AG09309 (cell line): ENCODE data around the gene NSMCE1.
"Not testable (repeated sequence)": the region's sequence is repeated elsewhere in the genome, so short reads cannot be mapped to it uniquely, and the experiment has no call there.

ENCODE experiments used
- DNase-seq: peaks from one replicate; pipeline ENCODE4 v3.0.0-alpha.2; 2010; ENCODE audit warnings: low read depth
- H3K4me3 ChIP-seq: 2 replicates; pipeline ENCODE4 v1.5.1; 2011; ENCODE audit warnings: mild to moderate bottlenecking, low read depth, low read length, moderate library complexity; ENCODE audit not compliant: control insufficient read depth
- TF ChIP-seq, protein P1 (sequence below): IDR thresholded peaks from 2 replicates; pipeline ENCODE4 v1.5.1; 2011; ENCODE audit warnings: mild to moderate bottlenecking, low read depth, low read length, inconsistent platforms; ENCODE audit not compliant: insufficient read depth, control insufficient read depth; ENCODE audit errors: missing control alignments

The NSMCE1 gene

DNA sequence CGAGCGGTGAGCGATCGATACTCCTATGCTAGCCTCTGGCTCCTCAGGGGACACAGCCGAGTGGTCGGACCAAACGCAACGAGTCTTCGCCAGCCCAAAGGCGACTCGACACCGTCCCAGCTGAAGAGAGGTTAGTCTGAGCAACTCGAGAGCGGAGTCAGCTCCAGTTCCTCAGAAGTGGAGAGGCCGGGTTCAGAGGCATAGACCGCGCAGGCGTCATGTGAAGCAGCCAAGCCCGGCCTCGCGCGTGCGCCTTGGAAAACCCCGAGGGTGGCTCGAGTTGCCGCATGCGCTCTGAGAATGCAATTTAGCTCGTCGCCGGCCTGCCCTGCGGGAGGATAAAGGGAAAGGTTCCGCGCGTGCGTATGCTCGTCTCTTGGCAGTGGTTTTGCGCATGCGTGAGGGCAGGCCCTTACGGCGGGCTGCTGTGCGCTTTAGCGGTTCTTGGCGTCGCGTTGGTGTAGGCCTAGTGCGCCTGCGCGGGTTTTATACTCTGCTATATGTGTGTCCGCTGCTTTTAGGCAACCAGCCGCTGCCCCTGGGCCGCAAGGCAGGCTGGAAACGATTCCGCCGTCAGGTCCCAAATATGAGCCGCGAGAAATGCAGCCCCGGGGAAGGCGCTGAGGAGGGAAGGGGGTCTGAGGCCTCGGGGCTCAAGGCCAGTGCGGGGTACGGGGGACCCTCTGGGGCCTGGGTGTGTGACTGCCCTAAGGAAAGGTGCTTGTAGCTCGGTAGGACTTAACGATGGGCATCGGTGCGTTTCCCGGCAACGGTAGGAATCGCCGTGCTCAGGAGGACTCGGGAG, 64.9 kb downstream of the NSMCE1 start, which contains the start of gene KDM8:
Gene KDM8, plus strand, starts transcription at position 20 of the 805 bp plus-strand sequence. CDS start 6,598 bp downstream, outside the sequence.
- peak within 1 kb of the TSS; percentile 87 for H3K4me3 ChIP-seq
- DNase-seq = peak; percentile 98
- TF ChIP-seq, protein P1, sequence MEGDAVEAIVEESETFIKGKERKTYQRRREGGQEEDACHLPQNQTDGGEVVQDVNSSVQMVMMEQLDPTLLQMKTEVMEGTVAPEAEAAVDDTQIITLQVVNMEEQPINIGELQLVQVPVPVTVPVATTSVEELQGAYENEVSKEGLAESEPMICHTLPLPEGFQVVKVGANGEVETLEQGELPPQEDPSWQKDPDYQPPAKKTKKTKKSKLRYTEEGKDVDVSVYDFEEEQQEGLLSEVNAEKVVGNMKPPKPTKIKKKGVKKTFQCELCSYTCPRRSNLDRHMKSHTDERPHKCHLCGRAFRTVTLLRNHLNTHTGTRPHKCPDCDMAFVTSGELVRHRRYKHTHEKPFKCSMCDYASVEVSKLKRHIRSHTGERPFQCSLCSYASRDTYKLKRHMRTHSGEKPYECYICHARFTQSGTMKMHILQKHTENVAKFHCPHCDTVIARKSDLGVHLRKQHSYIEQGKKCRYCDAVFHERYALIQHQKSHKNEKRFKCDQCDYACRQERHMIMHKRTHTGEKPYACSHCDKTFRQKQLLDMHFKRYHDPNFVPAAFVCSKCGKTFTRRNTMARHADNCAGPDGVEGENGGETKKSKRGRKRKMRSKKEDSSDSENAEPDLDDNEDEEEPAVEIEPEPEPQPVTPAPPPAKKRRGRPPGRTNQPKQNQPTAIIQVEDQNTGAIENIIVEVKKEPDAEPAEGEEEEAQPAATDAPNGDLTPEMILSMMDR = no peak

DNA sequence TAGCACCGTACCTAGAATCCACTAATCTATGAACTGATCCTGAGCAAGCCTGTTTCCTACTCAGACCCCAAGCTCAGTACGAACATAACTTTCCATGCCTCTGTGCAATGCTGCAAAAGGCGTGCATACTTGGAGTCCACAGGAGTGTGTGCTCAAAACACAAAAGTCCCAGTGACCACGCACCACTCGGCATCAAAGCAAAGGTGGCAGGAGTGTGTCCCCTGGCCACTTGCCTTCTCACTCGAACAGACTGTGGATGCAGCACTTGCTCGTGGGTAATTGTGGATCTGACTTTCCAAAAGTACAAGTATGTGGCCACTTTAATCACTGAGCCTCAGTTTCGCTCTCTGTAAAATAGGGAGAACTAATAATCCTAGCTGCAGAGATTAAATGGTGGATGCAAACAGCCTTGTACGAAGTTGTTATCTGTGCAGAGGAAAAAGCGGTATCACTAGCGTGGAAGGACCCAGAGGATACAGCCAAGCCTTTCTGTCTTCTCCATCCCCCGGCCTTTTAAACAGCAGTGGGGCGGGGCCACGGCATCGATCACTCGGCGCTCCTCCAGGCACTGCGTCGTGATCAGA, 65.6 kb downstream of the NSMCE1 start:
- TF ChIP-seq, protein P1 = no peak
- peak overlapping the region; percentile 87 for H3K4me3 ChIP-seq
- DNase-seq = peak; percentile 82

DNA sequence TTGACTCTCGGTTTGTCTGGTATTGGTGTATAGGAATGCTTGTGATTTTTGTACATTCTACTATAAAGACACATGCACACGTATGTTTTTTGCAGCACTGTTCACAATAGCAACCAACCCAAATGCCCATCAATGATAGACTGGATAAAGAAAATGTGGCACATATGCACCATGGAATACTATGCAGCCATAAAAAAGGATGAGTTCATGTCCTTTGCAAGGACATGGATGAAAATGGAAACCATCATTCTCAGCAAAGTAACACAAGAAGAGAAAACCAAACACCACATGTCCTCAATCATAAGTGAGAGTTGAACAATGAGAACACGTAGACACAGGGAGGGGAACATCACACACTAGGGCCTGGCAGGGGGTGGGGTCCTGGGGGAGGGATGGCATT, 67.7 kb downstream of the NSMCE1 start:
- DNase-seq, H3K4me3 ChIP-seq: not testable (repeated sequence)

DNA sequence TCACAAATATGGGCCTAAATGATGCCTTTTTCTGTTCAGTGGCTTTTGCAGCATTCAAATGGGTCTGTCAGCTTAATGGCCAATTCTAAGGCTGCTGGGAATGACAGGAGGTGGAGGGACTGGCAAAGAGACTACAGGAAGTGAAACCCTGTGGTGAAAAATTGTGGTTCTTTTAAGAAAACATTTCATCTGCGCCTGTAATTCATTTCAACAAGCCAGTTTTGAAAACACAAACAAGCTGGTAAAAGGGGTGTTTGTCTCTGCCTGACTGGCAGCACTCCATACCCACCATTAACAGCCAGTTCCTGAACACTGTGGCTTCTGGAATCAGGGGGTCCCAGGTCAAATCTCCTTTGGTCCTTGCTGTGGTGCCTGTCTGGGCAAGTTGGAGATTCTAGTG, 68.8 kb downstream of the NSMCE1 start:
- no peak overlapping the region for H3K4me3 ChIP-seq
- no peak for DNase-seq
- TF ChIP-seq, protein P1 = no peak

DNA sequence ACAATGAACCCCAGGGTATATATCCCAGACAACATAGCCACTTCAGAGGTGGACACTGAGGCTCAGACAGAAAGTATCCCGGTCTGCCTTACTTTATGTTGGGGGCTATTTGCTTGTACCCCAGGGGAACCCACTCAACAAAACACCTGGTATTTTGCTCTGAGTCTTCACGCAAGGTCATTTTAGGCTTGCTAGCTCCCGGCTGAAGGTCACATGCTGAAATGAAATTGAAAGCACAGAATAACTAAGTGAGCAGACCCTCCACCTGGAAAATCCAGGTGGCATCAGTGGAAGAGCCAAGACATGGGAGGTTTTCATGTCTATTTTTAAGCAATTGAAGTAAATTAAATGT, 69.4 kb downstream of the NSMCE1 start:
- H3K4me3 ChIP-seq = no peak overlapping the region
- TF ChIP-seq, protein P1 = no peak
- DNase-seq = no peak

DNA sequence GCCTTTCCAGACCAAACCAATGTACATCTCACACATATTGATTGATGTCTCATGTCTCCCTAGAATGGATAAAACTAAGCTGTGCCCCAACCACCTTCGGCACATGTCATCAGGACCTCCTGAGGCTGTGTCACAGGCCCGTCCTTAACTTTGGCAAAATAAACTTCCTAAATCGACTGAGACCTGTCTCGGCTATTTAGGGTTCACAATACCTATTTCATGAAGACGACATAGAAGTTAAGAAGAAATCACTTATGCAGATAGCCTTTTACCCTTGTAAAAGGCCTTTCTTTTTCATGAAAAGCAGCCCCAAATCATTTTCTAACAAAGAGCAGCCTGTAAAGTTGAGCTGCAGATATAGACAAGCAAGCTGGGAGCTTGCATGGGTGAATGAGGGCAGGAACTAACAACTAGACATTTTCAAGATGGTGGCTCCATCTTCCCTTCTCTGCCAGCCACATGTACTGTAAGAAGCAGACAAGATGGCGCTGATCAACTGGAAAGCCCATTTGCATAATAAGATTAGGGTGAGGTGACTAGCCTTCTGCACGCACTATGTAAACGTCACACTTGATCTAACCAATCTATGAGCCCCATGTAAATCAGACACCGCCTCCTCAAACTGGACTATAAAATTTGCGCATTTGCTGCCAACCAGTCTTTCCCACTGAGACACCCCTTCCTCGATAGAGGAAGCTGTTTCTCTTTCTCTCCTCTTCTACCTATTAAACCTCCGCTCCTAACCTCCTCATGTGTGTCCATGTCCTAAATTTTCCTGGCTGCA, 69.9 kb downstream of the NSMCE1 start:
- DNase-seq = no peak
- TF ChIP-seq, protein P1 = no peak
- no peak overlapping the region for H3K4me3 ChIP-seq

DNA sequence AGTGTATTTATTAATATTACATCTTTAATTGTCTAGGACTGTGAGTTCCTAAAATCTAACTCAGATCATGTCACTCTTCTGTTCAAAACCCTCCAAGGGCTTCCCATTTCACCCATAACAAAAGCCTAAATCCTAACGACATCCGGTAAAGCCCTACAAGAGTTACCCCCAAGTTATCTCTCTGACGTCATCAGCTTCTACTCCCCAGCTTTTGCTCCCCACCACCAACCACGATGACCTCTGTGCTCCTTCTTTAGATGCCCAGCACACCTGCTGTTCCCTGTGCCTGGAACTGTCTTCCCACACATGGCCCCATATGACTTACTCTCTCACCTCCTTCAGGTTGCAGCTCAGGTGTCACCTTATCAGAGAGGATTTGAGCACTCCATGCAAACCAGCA, 71.6 kb downstream of the NSMCE1 start:
- DNase-seq = no peak
- TF ChIP-seq, protein P1 = no peak
- H3K4me3 ChIP-seq = no peak overlapping the region
